ENCODE data around the gene ZNF718. TPM values are rescaled to one million over a fixed set of nuclear protein-coding genes. Genes with fewer than 3 reads are reported as not detected.
"Not testable (repeated sequence)": the region's sequence is repeated elsewhere in the genome, so short reads cannot be mapped to it uniquely, and the experiment has no call there.

The ZNF718 gene
- total and polyA plus RNA-seq, 10 of the 15 experiments (the other 5 are each of a cell fraction or from before 2014, with no cell fraction given) = 1.1 to 7.0 (median 3.9) TPM

GRCh38 chr4:202822-203221 is 78.5 kb downstream of the ZNF718 start:
- CTCF ChIA-PET; BruUV-seq (replicated peaks); SMC1A ChIA-PET (ENCODE audit: uncharacterized antibody, unreplicated experiment): not testable (repeated sequence)

GRCh38 chr4:205097-205756 is 80.9 kb downstream of the ZNF718 start:
- TF ChIP-seq PAX8 (IDR thresholded peaks at IDR 0.05) = no peak
- TF ChIP-seq EED (IDR thresholded peaks at IDR 0.05; ENCODE audit: low read depth) = no peak
- no peak for TF ChIP-seq POLR2A (IDR thresholded peaks at IDR 0.05; ENCODE audit: low read depth, low read length)
- no peak for TF ChIP-seq SRF (IDR thresholded peaks at IDR 0.05; ENCODE audit: low read depth in 2 of 2, low read length in 2 of 2)
- TF ChIP-seq SUZ12 (IDR thresholded peaks at IDR 0.05; ENCODE audit: unreplicated experiment) = no peak
- no peak for TF ChIP-seq HDAC2 (IDR thresholded peaks at IDR 0.05)
- no peak for TF ChIP-seq BMI1 (IDR thresholded peaks at IDR 0.05; ENCODE audit: borderline replicate concordance)
- TF ChIP-seq BCL11A (IDR thresholded peaks at IDR 0.05; ENCODE audit: low read depth, low read length) = no peak
- TF ChIP-seq, protein P1, sequence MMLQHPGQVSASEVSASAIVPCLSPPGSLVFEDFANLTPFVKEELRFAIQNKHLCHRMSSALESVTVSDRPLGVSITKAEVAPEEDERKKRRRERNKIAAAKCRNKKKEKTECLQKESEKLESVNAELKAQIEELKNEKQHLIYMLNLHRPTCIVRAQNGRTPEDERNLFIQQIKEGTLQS (IDR thresholded peaks at IDR 0.05; ENCODE audit: borderline replicate concordance, extremely low read depth, low read depth, low read length) = no peak
- no peak for TF ChIP-seq CREB1 (IDR thresholded peaks at IDR 0.05; ENCODE audit: low read depth)
- no peak for TF ChIP-seq ZBED1 (IDR thresholded peaks at IDR 0.05; ENCODE audit: borderline replicate concordance)
- TF ChIP-seq SPI1 (IDR thresholded peaks at IDR 0.05; ENCODE audit: borderline replicate concordance, insufficient read depth, low read depth, low read length) = no peak
- TF ChIP-seq, protein P2, sequence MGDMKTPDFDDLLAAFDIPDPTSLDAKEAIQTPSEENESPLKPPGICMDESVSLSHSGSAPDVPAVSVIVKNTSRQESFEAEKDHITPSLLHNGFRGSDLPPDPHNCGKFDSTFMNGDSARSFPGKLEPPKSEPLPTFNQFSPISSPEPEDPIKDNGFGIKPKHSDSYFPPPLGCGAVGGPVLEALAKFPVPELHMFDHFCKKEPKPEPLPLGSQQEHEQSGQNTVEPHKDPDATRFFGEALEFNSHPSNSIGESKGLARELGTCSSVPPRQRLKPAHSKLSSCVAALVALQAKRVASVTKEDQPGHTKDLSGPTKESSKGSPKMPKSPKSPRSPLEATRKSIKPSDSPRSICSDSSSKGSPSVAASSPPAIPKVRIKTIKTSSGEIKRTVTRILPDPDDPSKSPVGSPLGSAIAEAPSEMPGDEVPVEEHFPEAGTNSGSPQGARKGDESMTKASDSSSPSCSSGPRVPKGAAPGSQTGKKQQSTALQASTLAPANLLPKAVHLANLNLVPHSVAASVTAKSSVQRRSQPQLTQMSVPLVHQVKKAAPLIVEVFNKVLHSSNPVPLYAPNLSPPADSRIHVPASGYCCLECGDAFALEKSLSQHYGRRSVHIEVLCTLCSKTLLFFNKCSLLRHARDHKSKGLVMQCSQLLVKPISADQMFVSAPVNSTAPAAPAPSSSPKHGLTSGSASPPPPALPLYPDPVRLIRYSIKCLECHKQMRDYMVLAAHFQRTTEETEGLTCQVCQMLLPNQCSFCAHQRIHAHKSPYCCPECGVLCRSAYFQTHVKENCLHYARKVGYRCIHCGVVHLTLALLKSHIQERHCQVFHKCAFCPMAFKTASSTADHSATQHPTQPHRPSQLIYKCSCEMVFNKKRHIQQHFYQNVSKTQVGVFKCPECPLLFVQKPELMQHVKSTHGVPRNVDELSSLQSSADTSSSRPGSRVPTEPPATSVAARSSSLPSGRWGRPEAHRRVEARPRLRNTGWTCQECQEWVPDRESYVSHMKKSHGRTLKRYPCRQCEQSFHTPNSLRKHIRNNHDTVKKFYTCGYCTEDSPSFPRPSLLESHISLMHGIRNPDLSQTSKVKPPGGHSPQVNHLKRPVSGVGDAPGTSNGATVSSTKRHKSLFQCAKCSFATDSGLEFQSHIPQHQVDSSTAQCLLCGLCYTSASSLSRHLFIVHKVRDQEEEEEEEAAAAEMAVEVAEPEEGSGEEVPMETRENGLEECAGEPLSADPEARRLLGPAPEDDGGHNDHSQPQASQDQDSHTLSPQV (IDR thresholded peaks at IDR 0.05) = no peak
- ChIA-PET CTCF (no interaction called here), SMC1A (ENCODE audit: uncharacterized antibody, unreplicated experiment) (no interaction called here), POLR2A (no interaction called here), RAD21 (ENCODE audit: unreplicated experiment) (no interaction called here)
- H3K27ac ChIP-seq (ENCODE audit: control insufficient read depth, insufficient read depth) = no peak overlapping the region
- no peaks in the 10 kb centered on the region for H3K27me3 ChIP-seq (replicated peaks in 1 of 2; ENCODE audit: control insufficient read depth in 2 of 2, insufficient read depth in 2 of 2, low read length in 1 of 2)
- 89% methylated on average over 24 of the region's 24 CpGs for WGBS (ENCODE audit: insufficient coverage, insufficient replicate concordance, low lambda C conversion rate, missing lambda C conversion rate)
- intact Hi-C loops (cut with micrococcal nuclease; ENCODE audit: unreplicated experiment) (no loop called here), in situ Hi-C loops (cut with MboI) (no loop called here)
- no peaks in the 10 kb centered on the region for H3K36me3 ChIP-seq (ENCODE audit: control insufficient read depth in 2 of 2, insufficient read depth in 2 of 2, low read length in 1 of 2)
- no peak for FAIRE-seq
- H3K9me3 ChIP-seq (replicated peaks; ENCODE audit: control insufficient read depth, insufficient read depth, low read length) = peaks cover 7% of the 10 kb centered on the region; the same call in 2 of the 3 replicates
- ATAC-seq = no peak
- no peak overlapping the region for H3K4me2 ChIP-seq (ENCODE audit: control insufficient read depth, insufficient read depth)
- H3K4me3 ChIP-seq = no peak overlapping the region
- BruUV-seq (replicated peaks) = no TSS peak
- H2AFZ ChIP-seq (ENCODE audit: control insufficient read depth, low read depth, low read length) = no peak overlapping the region
- H4K20me1 ChIP-seq (ENCODE audit: control insufficient read depth, insufficient read depth) = no peaks in the 10 kb centered on the region
- no peaks in the 10 kb centered on the region for H3K79me2 ChIP-seq (ENCODE audit: control insufficient read depth, insufficient read depth, low read length)
- no peak for DNase-seq (ENCODE audit: low read depth, low spot score)
- H3K4me1 ChIP-seq (ENCODE audit: control insufficient read depth, insufficient read depth, low read length) = no peaks in the 10 kb centered on the region
- H3K9ac ChIP-seq (ENCODE audit: control insufficient read depth, insufficient read depth, low read length) = no peak overlapping the region

More at GRCh38 chr4:202822-203221, 78.5 kb downstream of the ZNF718 start:
- H3K4me3 ChIP-seq; FAIRE-seq; RAD21 ChIA-PET (ENCODE audit: unreplicated experiment); H3K27me3 ChIP-seq (replicated peaks in 1 of 2; ENCODE audit: control insufficient read depth in 2 of 2, insufficient read depth in 2 of 2, low read length in 1 of 2); H3K79me2 ChIP-seq (ENCODE audit: control insufficient read depth, insufficient read depth, low read length); H3K9me3 ChIP-seq (replicated peaks; ENCODE audit: control insufficient read depth, insufficient read depth, low read length); DNase-seq (ENCODE audit: low read depth, low spot score); intact Hi-C loops (cut with micrococcal nuclease; ENCODE audit: unreplicated experiment); ATAC-seq; H3K4me1 ChIP-seq (ENCODE audit: control insufficient read depth, insufficient read depth, low read length); H3K36me3 ChIP-seq (ENCODE audit: control insufficient read depth in 2 of 2, insufficient read depth in 2 of 2, low read length in 1 of 2); H3K9ac ChIP-seq (ENCODE audit: control insufficient read depth, insufficient read depth, low read length); H2AFZ ChIP-seq (ENCODE audit: control insufficient read depth, low read depth, low read length); H4K20me1 ChIP-seq (ENCODE audit: control insufficient read depth, insufficient read depth); H3K4me2 ChIP-seq (ENCODE audit: control insufficient read depth, insufficient read depth); H3K27ac ChIP-seq (ENCODE audit: control insufficient read depth, insufficient read depth); POLR2A ChIA-PET; in situ Hi-C loops (cut with MboI): not testable (repeated sequence)

Measured in GM12878 (cell line).